Measurements from ENCODE around the gene CACNA1D.

CACNA1D gene

DNA sequence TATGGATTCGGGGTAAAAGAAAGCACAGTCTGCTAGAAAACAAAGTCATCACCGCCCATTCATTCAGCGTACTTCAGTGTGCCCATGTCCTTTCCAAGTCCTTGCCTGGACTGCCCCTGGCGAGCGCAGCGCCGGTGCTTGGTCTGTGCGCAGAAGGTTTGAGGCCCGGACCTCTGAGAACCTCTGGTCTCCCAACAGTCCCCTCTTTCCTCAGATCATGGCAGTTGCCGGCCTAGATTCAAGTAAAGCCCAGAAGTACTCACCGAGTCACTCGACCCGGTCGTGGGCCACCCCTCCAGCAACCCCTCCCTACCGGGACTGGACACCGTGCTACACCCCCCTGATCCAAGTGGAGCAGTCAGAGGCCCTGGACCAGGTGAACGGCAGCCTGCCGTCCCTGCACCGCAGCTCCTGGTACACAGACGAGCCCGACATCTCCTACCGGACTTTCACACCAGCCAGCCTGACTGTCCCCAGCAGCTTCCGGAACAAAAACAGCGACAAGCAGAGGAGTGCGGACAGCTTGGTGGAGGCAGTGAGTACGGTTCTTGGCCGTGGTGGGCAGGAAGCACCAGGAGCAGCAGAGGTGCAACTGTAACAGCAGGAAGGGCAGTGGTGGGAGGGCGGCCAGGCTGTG lies 315.5 kb downstream of the CACNA1D start:
- no peak for DNase-seq (ENCODE audit: low read depth)

DNA sequence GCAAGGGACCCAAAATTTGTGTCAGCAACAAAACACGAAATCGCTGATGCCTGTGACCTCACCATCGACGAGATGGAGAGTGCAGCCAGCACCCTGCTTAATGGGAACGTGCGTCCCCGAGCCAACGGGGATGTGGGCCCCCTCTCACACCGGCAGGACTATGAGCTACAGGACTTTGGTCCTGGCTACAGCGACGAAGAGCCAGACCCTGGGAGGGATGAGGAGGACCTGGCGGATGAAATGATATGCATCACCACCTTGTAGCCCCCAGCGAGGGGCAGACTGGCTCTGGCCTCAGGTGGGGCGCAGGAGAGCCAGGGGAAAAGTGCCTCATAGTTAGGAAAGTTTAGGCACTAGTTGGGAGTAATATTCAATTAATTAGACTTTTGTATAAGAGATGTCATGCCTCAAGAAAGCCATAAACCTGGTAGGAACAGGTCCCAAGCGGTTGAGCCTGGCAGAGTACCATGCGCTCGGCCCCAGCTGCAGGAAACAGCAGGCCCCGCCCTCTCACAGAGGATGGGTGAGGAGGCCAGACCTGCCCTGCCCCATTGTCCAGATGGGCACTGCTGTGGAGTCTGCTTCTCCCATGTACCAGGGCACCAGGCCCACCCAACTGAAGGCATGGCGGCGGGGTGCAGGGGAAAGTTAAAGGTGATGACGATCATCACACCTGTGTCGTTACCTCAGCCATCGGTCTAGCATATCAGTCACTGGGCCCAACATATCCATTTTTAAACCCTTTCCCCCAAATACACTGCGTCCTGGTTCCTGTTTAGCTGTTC lies 316.9 kb downstream of the CACNA1D start:
- DNase-seq (ENCODE audit: low read depth): no peak

DNA sequence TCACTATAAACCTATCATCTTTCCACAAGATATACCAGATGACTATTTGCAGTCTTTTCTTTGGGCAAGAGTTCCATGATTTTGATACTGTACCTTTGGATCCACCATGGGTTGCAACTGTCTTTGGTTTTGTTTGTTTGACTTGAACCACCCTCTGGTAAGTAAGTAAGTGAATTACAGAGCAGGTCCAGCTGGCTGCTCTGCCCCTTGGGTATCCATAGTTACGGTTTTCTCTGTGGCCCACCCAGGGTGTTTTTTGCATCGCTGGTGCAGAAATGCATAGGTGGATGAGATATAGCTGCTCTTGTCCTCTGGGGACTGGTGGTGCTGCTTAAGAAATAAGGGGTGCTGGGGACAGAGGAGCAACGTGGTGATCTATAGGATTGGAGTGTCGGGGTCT lies 318.0 kb downstream of the CACNA1D start:
- no peak for DNase-seq (ENCODE audit: low read depth)

DNA sequence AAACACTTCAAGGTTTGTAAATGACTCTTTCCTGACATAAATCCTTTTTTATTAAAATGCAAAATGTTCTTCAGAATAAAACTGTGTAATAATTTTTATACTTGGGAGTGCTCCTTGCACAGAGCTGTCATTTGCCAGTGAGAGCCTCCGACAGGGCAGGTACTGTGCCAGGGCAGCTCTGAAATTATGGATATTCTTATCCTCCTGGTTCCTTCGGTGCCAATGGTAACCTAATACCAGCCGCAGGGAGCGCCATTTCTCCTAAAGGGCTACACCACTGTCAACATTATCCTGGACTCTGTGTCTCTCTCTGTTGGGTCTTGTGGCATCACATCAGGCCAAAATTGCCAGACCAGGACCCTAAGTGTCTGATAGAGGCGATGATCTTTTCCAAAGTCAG lies 318.8 kb downstream of the CACNA1D start:
- no peak for DNase-seq (ENCODE audit: low read depth)

DNA sequence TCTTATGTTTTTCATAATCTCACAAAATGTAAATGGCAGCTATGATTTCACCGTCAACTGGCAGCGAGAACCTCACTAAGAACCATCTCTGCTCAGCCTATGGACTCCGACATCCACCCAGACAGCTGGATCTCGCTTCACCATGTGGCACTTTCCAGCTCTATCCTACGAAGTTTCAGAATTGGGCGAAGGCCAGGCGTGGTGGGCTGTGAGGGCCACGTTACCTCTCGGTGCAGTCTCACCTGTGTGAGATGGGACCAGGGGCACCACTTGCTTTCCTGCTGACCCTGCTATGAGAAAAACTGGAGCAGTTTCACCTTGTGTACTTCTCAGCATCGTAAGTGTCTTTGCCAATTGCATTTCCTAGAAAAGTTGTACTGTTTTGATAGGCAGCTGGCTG lies 319.5 kb downstream of the CACNA1D start:
- DNase-seq (ENCODE audit: low read depth): no peak

DNA sequence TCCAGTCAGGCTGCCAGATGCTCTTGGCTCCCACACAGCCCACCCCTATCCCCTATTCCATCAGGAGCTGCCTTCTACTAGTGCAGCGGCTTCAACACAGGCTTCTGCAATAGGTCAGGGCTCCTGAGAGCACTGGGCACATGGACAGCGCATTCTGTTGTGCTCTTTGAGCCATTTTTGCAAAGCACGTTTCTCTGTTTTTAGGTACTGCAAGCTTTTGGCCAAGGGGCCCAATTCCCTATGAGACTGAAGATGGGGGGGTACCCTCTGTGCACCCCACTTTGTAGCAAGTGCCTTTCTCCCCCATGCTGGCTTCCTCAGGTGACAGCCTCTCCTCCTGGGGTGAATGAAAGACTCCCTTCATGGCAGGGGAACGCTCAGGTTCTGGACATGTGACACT lies 320.7 kb downstream of the CACNA1D start:
- DNase-seq (ENCODE audit: low read depth): no peak

DNA sequence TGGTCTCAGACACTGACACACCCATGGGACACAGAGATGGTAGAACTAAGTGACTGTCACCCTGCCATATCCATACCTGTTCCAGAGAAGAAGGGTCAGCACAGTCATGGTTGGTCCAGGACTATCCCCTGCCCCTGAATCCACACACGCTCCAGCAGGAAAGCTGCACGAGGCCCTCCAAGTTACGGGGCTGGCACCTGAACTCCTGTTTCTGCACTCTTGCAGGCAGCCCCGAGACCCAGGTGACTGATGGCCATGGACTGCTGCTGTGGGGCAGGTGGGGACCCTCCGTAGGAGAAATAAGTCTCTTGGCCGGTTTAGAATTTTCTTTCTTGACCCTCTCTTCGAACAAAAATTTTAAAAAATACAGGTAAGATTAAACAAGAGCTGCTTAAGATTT lies 321.2 kb downstream of the CACNA1D start:
- DNase-seq (ENCODE audit: low read depth): no peak

DNA sequence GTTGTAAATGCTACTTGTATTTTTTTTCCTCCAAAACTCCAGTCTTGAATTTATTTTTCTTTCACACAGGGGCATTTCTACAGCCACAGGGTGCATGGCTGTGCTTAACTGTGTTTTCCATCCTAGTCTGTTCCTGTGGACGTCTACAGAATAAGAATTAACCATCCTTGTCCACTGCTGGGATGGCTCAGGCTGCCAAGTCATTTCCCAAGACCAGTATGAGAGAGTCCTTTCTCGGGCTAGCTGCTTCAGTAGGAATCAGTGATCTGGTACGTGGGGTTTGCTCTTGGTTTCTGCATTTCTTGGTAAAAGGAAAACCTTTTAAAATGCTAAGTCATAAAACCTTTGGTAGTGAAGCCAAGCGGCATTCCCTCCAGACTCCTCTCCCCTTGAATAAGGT lies 322.0 kb downstream of the CACNA1D start:
- no peak for DNase-seq (ENCODE audit: low read depth)

DNA sequence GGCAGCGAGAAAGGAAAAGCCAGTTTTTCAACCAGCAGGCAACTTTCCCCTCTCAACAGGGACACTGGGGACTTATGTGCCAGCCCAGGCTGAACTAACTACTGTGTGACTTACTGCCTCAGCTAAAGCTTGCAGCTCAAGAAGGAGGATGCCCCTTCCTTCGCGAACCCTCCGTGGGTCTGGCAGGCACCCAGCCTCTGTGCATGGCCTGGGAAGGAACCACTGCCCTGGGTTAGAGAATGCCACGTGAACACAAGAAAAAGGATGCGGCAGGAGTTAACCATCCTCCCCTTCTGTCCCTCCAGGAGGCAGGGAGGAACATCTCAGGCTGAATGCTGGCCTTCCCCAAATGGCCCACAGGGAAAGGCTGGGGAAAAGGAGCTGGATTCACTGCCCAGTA lies 322.8 kb downstream of the CACNA1D start:
- no peak for DNase-seq (ENCODE audit: low read depth)

DNA sequence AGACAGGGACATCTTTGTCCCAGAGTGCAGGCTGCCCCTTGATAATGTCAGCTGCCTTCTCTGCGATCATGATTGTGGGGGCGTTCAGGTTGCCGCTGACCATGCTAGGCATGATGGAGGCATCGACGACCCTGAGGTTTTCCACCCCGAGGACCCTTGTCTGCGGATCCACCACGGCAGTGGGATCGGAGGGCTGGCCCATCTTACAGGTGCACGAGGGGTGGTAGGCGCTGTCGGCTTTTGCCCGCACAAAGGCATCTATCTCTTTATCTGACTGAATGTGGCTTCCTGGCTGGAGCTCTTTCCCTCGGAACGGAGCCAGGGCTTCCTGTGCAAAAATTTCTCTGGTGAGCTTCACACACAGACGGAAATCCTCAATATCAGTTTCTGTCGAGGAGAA lies 323.4 kb downstream of the CACNA1D start:
- no peak for DNase-seq (ENCODE audit: low read depth)

DNA sequence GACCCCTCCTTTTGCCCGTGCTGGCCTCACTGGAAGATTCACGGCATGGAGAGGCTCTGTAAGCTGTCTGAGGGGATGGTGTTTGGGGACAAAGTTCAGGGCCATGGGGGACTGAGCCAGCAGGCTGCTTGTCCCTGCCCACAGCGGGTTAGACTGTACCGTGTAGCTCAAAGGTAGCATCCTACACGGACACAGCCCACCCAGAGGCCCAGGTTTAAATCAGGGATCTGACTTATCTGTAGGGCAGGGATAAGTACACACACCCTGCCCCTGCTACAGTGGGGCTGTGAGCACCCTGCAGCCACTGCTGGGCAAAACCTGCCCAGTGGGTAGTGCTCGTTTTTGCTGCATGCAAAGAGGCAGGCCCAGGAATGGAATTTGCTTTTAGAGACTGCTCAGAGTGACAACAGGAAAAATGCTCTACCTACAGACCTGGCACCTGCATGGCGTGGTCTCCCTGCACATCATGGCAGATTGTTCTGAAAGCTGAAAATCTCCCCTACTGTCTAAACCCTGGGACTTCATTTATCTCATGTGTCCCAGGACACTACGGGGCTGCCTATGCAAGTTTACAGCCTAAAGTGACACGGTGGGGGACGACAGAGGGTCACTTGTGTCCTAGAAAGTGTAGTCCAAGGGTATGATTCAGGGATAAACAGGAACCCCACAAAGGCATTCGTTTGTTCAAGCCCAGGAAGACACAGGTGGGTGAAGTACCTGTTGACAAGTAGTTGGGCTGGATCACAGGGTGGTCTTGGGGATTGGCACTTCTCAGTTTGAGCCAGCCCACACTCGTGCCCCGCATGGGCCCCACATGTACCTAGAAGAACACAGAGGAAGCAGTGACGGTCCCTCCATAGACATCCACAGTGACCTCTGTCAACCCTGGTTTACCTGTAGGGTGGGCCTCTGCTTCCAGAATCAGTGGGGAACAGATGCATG lies 324.1 kb downstream of the CACNA1D start:
- DNase-seq (ENCODE audit: low read depth): no peak

DNA sequence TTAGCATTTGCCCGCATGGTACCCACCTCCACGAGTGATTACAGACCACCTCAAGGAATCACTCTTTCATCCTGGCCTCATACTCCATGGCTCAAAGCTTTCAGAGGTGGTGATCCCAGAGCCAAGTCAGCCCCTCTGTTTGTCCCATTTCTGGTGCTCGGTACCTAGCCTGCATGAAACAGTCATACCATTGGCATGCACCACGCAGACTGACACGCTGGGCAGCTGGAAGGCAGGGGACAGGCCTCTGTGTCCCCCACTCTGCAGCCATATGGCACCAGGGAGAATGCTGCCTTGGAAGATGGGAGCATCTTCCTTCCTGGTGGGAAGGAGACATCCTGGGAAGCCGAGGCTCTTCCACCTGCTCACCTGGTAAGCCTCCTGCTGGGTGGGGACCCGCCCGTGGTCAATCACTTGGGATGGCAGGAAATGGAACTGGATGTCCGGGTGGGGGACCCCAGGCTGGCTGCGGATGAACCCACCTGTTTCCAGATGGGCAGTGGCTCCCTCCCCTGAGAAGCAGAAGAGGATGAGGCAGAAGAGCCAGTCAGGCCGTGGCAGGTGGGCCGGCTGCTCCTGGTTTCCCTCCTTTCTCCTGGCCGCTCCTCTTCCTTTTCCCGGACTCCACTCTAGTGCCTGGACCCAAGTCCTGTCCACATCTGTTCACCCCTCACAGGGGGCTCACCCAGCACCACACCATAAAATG lies 324.9 kb downstream of the CACNA1D start:
- DNase-seq (ENCODE audit: low read depth): no peak

DNA sequence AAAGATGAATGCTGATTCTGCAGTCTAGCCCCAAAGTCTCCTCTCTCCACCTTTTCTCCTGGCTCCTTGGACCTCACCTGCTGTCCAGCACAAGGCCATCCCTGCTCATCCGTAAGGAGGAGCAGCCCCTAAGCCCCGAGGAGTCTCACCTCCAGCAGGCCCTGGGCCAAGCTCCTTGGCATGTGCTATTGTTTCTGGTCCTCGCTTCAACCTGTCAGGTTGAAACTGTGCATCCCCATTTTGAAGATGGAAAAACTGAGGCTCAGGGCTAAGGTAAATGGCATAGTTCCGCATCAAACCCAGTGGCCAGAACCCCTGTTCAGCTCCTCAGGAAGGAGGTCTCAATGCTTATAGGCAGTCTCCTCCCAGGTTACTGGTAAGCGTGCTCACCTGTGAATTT lies 325.7 kb downstream of the CACNA1D start:
- DNase-seq (ENCODE audit: low read depth): no peak

DNA sequence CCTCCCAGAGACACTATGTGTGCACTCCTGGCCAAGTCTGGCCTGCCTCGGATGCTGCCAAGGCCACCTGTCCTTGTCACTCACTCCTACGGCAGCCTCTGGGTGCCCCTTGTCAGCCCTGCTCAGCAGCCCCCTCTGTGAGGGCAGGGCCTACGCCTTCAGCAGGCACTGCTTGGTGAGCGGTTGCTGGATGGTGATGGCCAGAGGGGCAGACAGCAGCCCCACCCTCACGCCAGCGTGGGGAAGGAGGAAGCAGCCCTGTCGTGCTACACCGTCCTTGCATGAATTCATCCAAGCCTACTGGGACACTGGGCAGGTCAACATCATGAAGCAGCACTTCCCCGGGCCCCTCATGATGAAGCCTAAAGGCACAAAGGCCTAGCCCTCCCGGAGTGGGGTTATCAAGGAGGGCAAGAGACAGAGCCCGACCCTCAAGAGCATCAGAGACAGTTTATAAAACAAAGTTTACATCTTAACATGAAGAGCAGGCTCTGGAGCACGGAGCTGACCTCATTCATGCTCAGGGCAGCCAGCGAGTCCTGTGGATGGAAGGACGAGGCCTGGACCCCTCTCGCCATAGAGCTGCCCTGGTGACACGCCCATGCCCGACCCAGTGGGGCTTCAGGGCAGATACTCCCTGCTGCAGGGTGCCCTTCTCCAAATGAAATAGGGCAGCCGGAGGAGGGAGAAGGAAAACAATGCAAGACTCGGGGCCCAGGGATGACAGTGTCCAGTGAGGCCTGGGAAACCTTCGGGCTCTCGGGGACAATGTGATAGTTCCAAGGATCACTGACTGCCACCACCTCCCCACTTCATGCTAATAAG lies 326.6 kb downstream of the CACNA1D start:
- DNase-seq (ENCODE audit: low read depth): no peak

DNA sequence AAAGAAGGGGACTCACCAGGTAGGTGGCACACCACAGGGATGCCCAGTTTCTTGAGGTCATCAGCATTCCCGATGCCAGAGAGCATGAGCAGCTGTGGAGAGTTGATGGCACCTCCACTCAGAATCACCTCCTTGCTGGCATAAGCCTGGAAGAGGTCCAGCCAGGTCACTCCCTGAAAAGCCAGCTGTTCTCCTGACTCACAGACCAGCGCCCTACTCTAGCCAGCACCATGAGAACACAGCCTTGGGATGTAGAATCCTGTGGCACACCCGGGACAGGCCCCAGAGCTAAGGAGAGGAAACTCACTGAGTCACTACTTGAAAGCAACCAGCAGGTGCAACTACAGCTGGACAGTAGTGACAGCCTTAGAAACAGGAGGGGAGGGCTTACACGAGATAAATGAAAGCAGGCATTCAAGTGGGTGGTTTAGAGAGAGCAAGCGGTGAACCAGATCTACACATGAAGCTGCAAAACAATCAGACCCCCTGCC lies 327.3 kb downstream of the CACNA1D start:
- DNase-seq (ENCODE audit: low read depth): no peak

DNA sequence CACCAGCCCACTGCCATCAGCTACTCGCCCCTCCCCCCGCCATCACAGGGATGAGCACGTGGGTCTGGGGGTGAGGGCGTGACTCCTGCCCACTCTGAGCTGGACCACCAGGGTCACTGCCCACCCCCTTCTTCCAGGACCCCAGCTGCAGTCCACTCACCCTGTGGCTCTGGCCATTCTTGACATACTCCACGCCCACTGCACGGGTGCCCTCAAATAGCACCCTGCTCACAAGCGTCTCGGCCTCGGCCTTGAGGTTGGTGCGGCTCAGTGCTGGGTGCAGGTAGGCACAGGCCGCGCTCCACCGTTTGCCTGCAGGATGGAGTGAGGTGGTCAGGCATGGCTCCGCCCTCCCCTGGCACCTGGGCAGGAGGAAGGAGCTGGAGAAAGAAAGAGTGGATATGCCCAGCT lies 327.9 kb downstream of the CACNA1D start:
- DNase-seq (ENCODE audit: low read depth): no peak

DNA sequence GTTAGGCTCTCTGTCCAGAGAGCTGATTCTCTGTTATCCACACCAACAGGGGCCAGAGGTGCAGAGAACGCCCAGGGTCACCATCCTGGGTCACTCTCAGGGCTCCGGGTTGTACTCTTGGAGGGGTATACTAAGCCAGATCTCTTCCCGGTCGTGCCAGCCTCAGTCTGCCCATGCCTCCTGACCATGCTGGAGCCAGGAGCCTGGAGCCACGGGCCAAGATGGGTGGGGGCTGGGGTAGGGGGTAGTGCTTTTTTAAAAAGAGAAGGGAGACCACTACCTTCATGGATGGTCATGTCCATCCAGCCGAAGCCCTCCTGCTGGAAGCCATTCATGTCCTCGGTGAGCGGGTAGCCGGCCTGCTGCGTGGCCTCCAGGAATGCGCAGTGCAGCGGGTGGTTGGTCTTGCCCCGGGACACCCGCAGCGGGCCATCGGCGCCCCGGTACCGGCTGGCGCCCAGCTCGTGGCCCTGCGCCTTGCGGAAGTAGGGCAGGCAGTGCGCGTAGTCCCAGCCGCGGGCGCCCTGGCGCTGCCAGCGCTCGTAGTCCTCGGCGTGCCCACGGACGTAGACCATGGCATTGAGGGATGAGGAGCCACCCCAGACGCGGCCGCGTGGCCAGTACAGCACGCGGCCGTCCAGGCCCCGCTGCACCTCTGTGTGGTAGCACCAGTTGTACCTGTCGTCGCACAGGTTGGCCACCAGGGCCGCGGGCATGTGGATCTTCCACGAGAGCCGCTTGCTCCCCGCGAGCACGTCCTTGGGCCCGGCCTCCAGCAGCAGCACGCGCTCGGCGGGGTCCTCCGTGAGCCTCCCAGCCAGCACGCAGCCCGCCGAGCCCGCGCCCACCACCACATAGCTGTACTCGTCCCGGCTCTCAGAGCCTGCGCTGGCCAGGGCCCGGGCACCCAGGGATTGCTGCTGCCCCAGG lies 328.9 kb downstream of the CACNA1D start:
- DNase-seq (ENCODE audit: low read depth): no peak

DNA sequence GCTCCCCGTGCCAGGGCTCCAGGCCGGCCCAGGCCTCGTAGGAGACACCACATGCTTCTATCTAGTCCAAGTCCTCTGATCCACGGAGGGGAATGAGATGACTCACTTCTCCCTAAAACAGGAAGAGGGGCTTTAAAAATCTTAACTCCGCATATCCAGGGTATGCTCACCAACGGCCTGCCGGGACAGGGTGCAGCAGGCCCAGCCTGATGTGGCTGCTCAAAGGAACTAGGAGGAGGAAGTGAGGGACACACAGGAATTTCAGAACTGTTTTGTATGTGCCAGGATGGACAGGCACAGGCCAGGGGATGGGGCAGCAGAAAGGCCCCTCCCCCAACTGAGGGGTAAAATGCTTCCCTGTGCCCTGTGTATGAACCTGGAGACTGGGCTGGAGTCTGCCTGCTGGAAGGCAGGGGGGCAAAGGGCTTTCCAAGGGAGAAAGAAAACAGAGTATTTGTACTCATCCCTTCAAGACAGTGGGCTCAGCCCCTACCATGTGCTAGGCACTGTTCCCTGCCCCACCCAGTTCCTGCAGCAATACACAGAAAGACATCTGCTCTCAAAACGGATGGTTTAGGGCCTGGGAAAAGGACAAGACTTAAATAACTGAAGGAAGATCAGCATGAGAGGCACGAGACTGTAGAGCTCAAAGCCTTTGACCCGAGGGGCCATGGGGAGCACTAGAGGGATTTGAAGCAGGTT lies 329.7 kb downstream of the CACNA1D start:
- no peak for DNase-seq (ENCODE audit: low read depth)

DNA sequence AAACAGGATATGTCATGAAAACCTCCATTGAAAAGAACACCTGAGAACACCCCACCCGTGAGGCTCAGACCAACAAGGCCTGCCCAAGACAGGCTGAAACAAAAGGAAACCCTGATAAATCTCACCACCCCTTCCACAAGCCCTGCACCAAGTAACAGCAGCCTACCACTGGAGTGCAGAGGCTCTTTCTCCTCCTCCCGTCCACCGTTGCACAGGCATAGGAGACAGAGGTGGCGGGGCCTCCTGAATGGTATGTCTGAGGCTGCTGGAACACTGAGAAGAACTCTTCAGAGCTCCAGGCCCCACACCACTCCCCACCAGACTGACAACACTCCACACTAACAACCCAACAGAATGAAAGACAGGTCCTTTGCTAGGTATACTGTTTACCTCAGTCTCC lies 330.4 kb downstream of the CACNA1D start:
- no peak for DNase-seq (ENCODE audit: low read depth)

All from activated T-cell treated with anti-CD3 and anti-CD28 coated beads for 48 hours (primary cell).